GM23338 (cell line): ENCODE measurements around the gene CDK13. TPM values are rescaled to one million over a fixed set of nuclear protein-coding genes. Genes with fewer than 3 reads are reported as not detected.

Experiments
- ATAC-seq: fragments of 200-7000 bp; cut with Tn5 transposase; 3 replicates; pipeline ENCODE4 v1.9.1; 2020
- DNase-seq: peaks from one replicate; pipeline ENCODE4 v3.0.0-alpha.2; 2015; ENCODE audit warnings: low spot score
- H2AFZ ChIP-seq: fragments of 200-600 bp; sonication (generic); 2 replicates; pipeline ENCODE4 v1.8.0; 2016; ENCODE audit warnings: antibody characterized with exemption, mild to moderate bottlenecking, moderate library complexity
- H3F3A ChIP-seq: fragments of 200-600 bp; sonication (generic); replicated peaks from 2 replicates; pipeline ENCODE4 v1.8.0; 2017; ENCODE audit warnings: antibody characterized with exemption, mixed run types, low read depth
- H3K27ac ChIP-seq: fragments of 200-600 bp; sonication (generic); 2 replicates; pipeline ENCODE4 v1.6.1; 2016; ENCODE audit warnings: low read depth
- H3K27me3 ChIP-seq: fragments of 200-600 bp; sonication (generic); 2 replicates; pipeline ENCODE4 v1.8.0; 2016; ENCODE audit warnings: mild to moderate bottlenecking, mixed run types, moderate library complexity; ENCODE audit not compliant: insufficient read depth
- H3K36me3 ChIP-seq: fragments of 200-600 bp; sonication (generic); 2 replicates; pipeline ENCODE4 v1.8.0; 2016; ENCODE audit warnings: mild to moderate bottlenecking; ENCODE audit not compliant: insufficient read depth
- H3K4me1 ChIP-seq: fragments of 200-600 bp; sonication (generic); 2 replicates; pipeline ENCODE4 v1.8.0; 2016; ENCODE audit warnings: mild to moderate bottlenecking, moderate library complexity; ENCODE audit not compliant: insufficient read depth
- H3K4me2 ChIP-seq: fragments of 200-600 bp; sonication (generic); 2 replicates; pipeline ENCODE4 v1.7.1; 2017; ENCODE audit warnings: mixed run types
- H3K4me3 ChIP-seq: fragments of 200-600 bp; sonication (generic); 2 replicates; pipeline ENCODE4 v1.6.1; 2016; ENCODE audit warnings: mixed run types
- H3K79me2 ChIP-seq: fragments of 200-600 bp; sonication (generic); replicated peaks from 2 replicates; pipeline ENCODE4 v1.8.0; 2017; ENCODE audit warnings: mild to moderate bottlenecking; ENCODE audit not compliant: insufficient read depth
- H3K9me2 ChIP-seq: fragments of 200-600 bp; sonication (generic); 2 replicates; pipeline ENCODE4 v1.8.0; 2017; ENCODE audit not compliant: insufficient read depth
- H4K20me1 ChIP-seq: fragments of 200-600 bp; sonication (generic); replicated peaks from 2 replicates; pipeline ENCODE4 v1.8.0; 2017; ENCODE audit warnings: mild to moderate bottlenecking; ENCODE audit not compliant: insufficient read depth
- H3K27ac Mint-ChIP-seq: 2 replicates; pipeline ENCODE4 v1.8.0; 2020; ENCODE audit warnings: inconsistent platforms, mild to moderate bottlenecking, moderate library complexity, mixed read lengths
- H3K27me3 Mint-ChIP-seq: 3 replicates; pipeline ENCODE4 v1.8.0; 2022; ENCODE audit warnings: low read depth, mild to moderate bottlenecking, moderate library complexity, mixed read lengths, inconsistent platforms; ENCODE audit not compliant: insufficient read depth, poor library complexity
- H3K36me3 Mint-ChIP-seq: 3 replicates; pipeline ENCODE4 v1.8.0; 2021; ENCODE audit warnings: low read depth, mild to moderate bottlenecking, inconsistent platforms, moderate library complexity, mixed read lengths
- H3K4me1 Mint-ChIP-seq: 3 replicates; pipeline ENCODE4 v1.8.0; 2020; ENCODE audit warnings: mild to moderate bottlenecking, inconsistent platforms, mixed read lengths
- H3K4me3 Mint-ChIP-seq: 3 replicates; pipeline ENCODE4 v1.8.0; 2021; ENCODE audit warnings: moderate library complexity, mild to moderate bottlenecking, inconsistent platforms, mixed read lengths
- H3K9me3 Mint-ChIP-seq: 3 replicates; pipeline ENCODE4 v1.8.0; 2020; ENCODE audit warnings: moderate library complexity, mild to moderate bottlenecking, inconsistent platforms, mixed read lengths
- CREB1 ChIP-seq: fragments of 250-450 bp; sonication (Bioruptor Pico); IDR thresholded peaks from 2 replicates; pipeline ENCODE4 v1.5.0; 2020; ENCODE audit warnings: low read depth, mild to moderate bottlenecking, moderate library complexity
- ETS1 ChIP-seq: IDR thresholded peaks from 2 replicates; pipeline ENCODE4 v1.6.1; 2016; ENCODE audit warnings: antibody characterized with exemption
- EZH2 ChIP-seq: fragments of 200-600 bp; sonication (generic); IDR thresholded peaks from one replicate; pipeline ENCODE4 v1.8.0; 2017; ENCODE audit warnings: antibody characterized with exemption, mild to moderate bottlenecking, low read depth; ENCODE audit not compliant: unreplicated experiment
- EZH2phosphoT487 ChIP-seq: fragments of 200-600 bp; sonication (generic); IDR thresholded peaks from one replicate; pipeline ENCODE4 v1.8.1; 2018; ENCODE audit warnings: antibody characterized with exemption; ENCODE audit not compliant: unreplicated experiment
- JUNB ChIP-seq: IDR thresholded peaks from one replicate; pipeline ENCODE4 v1.6.1; 2016; ENCODE audit warnings: antibody characterized with exemption; ENCODE audit not compliant: unreplicated experiment
- NANOG ChIP-seq: IDR thresholded peaks from 2 replicates; pipeline ENCODE4 v1.6.1; 2016; ENCODE audit warnings: antibody characterized with exemption, borderline replicate concordance
- POLR2AphosphoS5 ChIP-seq: IDR thresholded peaks from 2 replicates; pipeline ENCODE4 v1.6.1; 2016; ENCODE audit warnings: antibody characterized with exemption, low read depth
- STAT1 ChIP-seq: IDR thresholded peaks from one replicate; pipeline ENCODE4 v1.6.1; 2016; ENCODE audit warnings: antibody characterized with exemption; ENCODE audit not compliant: unreplicated experiment
- ZNF114 ChIP-seq: fragments of 250-450 bp; sonication (Bioruptor Pico); IDR thresholded peaks from 2 replicates; pipeline ENCODE4 v1.5.0; 2020; ENCODE audit warnings: mild to moderate bottlenecking, moderate library complexity
- ZNF331 ChIP-seq: fragments of 250-450 bp; sonication (Bioruptor Pico); IDR thresholded peaks from 2 replicates; pipeline ENCODE4 v1.5.0; 2020; ENCODE audit warnings: low read depth, mild to moderate bottlenecking, moderate library complexity
- ZNF462 ChIP-seq: fragments of 250-450 bp; sonication (Bioruptor Pico); IDR thresholded peaks from 2 replicates; pipeline ENCODE4 v1.5.0; 2020; ENCODE audit warnings: mild to moderate bottlenecking, moderate library complexity
- polyA plus RNA-seq: library from polyadenylated mRNA; unstranded; fragments of >200 nt; fragmentation: Nextera tagmentation; extraction: Ambion mirVana; gene quantifications from 2 replicates; pipeline ENCODE4 v1.2.1, GENCODE V29; 2016
- total RNA-seq: library from RNA; depleted of rRNA; stranded (reverse); fragments of >200 nt; shearing (Covaris generic); gene quantifications from 2 replicates; pipeline ENCODE4 v1.2.3, GENCODE V29; 2014
- TF ChIP-seq, protein P1 (sequence below): IDR thresholded peaks from one replicate; pipeline ENCODE4 v1.6.1; 2018; ENCODE audit warnings: antibody characterized with exemption; ENCODE audit not compliant: unreplicated experiment

The CDK13 gene
- total and polyA plus RNA-seq, 2 experiments from 2014 or later: 39.4 to 80.2 TPM

- no peaks in the 10 kb centered on the region for H3F3A ChIP-seq
- H3K27me3 ChIP-seq: no peaks in the 10 kb centered on the region
- no peak overlapping the region for H2AFZ ChIP-seq
- Mint-ChIP-seq H3K36me3 (peaks cover 9% of the 10 kb centered on the region; the same call in 2 of the 3 replicates), H3K27ac (peak overlapping the region; percentile 25; the same call in 1 of the 2 replicates), H3K4me3 (no peak overlapping the region), H3K4me1 (peaks cover 4% of the 10 kb centered on the region; the same call in 2 of the 3 replicates), H3K27me3 (peaks cover 2% of the 10 kb centered on the region), H3K9me3 (no peaks in the 10 kb centered on the region)
- H4K20me1 ChIP-seq: no peaks in the 10 kb centered on the region
- no peak for DNase-seq
- H3K79me2 ChIP-seq: no peaks in the 10 kb centered on the region
- no peak overlapping the region for H3K27ac ChIP-seq
- no peak overlapping the region for H3K4me2 ChIP-seq
- no peak overlapping the region for H3K4me3 ChIP-seq
- TF ChIP-seq CREB1 (CRISPR knock-in tag) (no peak), ZNF331 (CRISPR knock-in tag) (no peak), ETS1 (no peak), ZNF462 (no peak), JUNB (no peak), STAT1 (no peak), EZH2 (no peak), ZNF114 (no peak), EZH2phosphoT487 (no peak), NANOG (no peak), POLR2AphosphoS5 (no peak)
- TF ChIP-seq, protein P1, sequence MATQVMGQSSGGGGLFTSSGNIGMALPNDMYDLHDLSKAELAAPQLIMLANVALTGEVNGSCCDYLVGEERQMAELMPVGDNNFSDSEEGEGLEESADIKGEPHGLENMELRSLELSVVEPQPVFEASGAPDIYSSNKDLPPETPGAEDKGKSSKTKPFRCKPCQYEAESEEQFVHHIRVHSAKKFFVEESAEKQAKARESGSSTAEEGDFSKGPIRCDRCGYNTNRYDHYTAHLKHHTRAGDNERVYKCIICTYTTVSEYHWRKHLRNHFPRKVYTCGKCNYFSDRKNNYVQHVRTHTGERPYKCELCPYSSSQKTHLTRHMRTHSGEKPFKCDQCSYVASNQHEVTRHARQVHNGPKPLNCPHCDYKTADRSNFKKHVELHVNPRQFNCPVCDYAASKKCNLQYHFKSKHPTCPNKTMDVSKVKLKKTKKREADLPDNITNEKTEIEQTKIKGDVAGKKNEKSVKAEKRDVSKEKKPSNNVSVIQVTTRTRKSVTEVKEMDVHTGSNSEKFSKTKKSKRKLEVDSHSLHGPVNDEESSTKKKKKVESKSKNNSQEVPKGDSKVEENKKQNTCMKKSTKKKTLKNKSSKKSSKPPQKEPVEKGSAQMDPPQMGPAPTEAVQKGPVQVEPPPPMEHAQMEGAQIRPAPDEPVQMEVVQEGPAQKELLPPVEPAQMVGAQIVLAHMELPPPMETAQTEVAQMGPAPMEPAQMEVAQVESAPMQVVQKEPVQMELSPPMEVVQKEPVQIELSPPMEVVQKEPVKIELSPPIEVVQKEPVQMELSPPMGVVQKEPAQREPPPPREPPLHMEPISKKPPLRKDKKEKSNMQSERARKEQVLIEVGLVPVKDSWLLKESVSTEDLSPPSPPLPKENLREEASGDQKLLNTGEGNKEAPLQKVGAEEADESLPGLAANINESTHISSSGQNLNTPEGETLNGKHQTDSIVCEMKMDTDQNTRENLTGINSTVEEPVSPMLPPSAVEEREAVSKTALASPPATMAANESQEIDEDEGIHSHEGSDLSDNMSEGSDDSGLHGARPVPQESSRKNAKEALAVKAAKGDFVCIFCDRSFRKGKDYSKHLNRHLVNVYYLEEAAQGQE: no peak
- ATAC-seq: no peak
- 0 out of 2 replicates have a peak, but pooled peaks cover 5% of the 10 kb centered on the region for H3K36me3 ChIP-seq
- H3K9me2 ChIP-seq: no peaks in the 10 kb centered on the region
- H3K4me1 ChIP-seq: 0 out of 2 replicates have a peak, but pooled peaks cover 4% of the 10 kb centered on the region
These were observed 65.8 kb downstream of the CDK13 start for GRCh38 chr7:40015790-40016296.
